Measurements from ENCODE around the gene AKAP8L. TPM values are rescaled to one million over a fixed set of nuclear protein-coding genes. Genes with fewer than 3 reads are reported as not detected.

Gene AKAP8L
- total RNA-seq, 2 experiments from 2014 or later: 70.6 to 71.6 TPM

- Mint-ChIP-seq H3K27ac (peak overlapping the region; percentile 58), H3K36me3 (peaks cover 25% of the 10 kb centered on the region), H3K4me3 (peak overlapping the region; percentile 99), H3K4me1 (peaks cover 23% of the 10 kb centered on the region), H3K27me3 (no peaks in the 10 kb centered on the region), H3K9me3 (no peaks in the 10 kb centered on the region)
- no peak for DNase-seq
These were observed 11.8 kb upstream of the AKAP8L start for GRCh38 chr19:15430526-15431120.

- no peak for DNase-seq
- H3K9me3 Mint-ChIP-seq: no peaks in the 10 kb centered on the region
- H3K36me3 Mint-ChIP-seq: peaks cover 25% of the 10 kb centered on the region
- peaks cover 23% of the 10 kb centered on the region for H3K4me1 Mint-ChIP-seq
- H3K27me3 Mint-ChIP-seq: no peaks in the 10 kb centered on the region
- peak overlapping the region; percentile 58 for H3K27ac Mint-ChIP-seq
- H3K4me3 Mint-ChIP-seq: no peak overlapping the region
These were observed 11.2 kb upstream of the AKAP8L start for GRCh38 chr19:15429825-15430467.

- H3K9me3 Mint-ChIP-seq: no peaks in the 10 kb centered on the region
- no peak for DNase-seq
- H3K27me3 Mint-ChIP-seq: no peaks in the 10 kb centered on the region
- H3K4me1 Mint-ChIP-seq: peaks cover 23% of the 10 kb centered on the region
- no peak overlapping the region for H3K4me3 Mint-ChIP-seq
- H3K36me3 Mint-ChIP-seq: peaks cover 27% of the 10 kb centered on the region
- no peak overlapping the region for H3K27ac Mint-ChIP-seq
These were observed 10.4 kb upstream of the AKAP8L start for GRCh38 chr19:15428956-15429824.

- H3K27ac Mint-ChIP-seq: no peak overlapping the region
- H3K9me3 Mint-ChIP-seq: peaks cover 2% of the 10 kb centered on the region
- H3K4me1 Mint-ChIP-seq: peaks cover 18% of the 10 kb centered on the region
- H3K4me3 Mint-ChIP-seq: no peak overlapping the region
- H3K36me3 Mint-ChIP-seq: peaks cover 38% of the 10 kb centered on the region
- H3K27me3 Mint-ChIP-seq: no peaks in the 10 kb centered on the region
- no peak for DNase-seq
These were observed 9.2 kb upstream of the AKAP8L start for GRCh38 chr19:15427991-15428471.

GRCh38 chr19:15427350-15427700 lies 8.5 kb upstream of the AKAP8L start:
- H3K4me3 Mint-ChIP-seq: no peak overlapping the region
- no peaks in the 10 kb centered on the region for H3K27me3 Mint-ChIP-seq
- peaks cover 45% of the 10 kb centered on the region for H3K36me3 Mint-ChIP-seq
- no peak for DNase-seq
- no peak overlapping the region for H3K27ac Mint-ChIP-seq
- peaks cover 3% of the 10 kb centered on the region for H3K9me3 Mint-ChIP-seq
- H3K4me1 Mint-ChIP-seq: peaks cover 17% of the 10 kb centered on the region

GRCh38 chr19:15426485-15427349 lies 7.9 kb upstream of the AKAP8L start:
- H3K27ac Mint-ChIP-seq: no peak overlapping the region
- H3K9me3 Mint-ChIP-seq: peaks cover 3% of the 10 kb centered on the region
- no peak overlapping the region for H3K4me3 Mint-ChIP-seq
- no peaks in the 10 kb centered on the region for H3K27me3 Mint-ChIP-seq
- H3K4me1 Mint-ChIP-seq: peaks cover 15% of the 10 kb centered on the region
- H3K36me3 Mint-ChIP-seq: peaks cover 42% of the 10 kb centered on the region
- DNase-seq: no peak

- peaks cover 3% of the 10 kb centered on the region for H3K9me3 Mint-ChIP-seq
These were observed 6.6 kb upstream of the AKAP8L start for GRCh38 chr19:15425321-15425950.

GRCh38 chr19:15424692-15425272 lies 6.0 kb upstream of the AKAP8L start:
- H3K27me3 Mint-ChIP-seq: no peaks in the 10 kb centered on the region
- peaks cover 2% of the 10 kb centered on the region for H3K4me1 Mint-ChIP-seq
- no peak overlapping the region for H3K4me3 Mint-ChIP-seq
- H3K9me3 Mint-ChIP-seq: peaks cover 3% of the 10 kb centered on the region
- peaks cover 38% of the 10 kb centered on the region for H3K36me3 Mint-ChIP-seq
- DNase-seq: no peak
- H3K27ac Mint-ChIP-seq: no peak overlapping the region

More at GRCh38 chr19:15425321-15425950, 6.6 kb upstream of the AKAP8L start:
- H3K4me3 Mint-ChIP-seq: no peak overlapping the region
- H3K4me1 Mint-ChIP-seq: peaks cover 2% of the 10 kb centered on the region
- H3K27me3 Mint-ChIP-seq: no peaks in the 10 kb centered on the region
- DNase-seq: no peak
- H3K36me3 Mint-ChIP-seq: peaks cover 38% of the 10 kb centered on the region
- H3K27ac Mint-ChIP-seq: no peak overlapping the region

- no peak for DNase-seq
- peaks cover 7% of the 10 kb centered on the region for H3K4me1 Mint-ChIP-seq
- no peak overlapping the region for H3K27ac Mint-ChIP-seq
- peaks cover 38% of the 10 kb centered on the region for H3K36me3 Mint-ChIP-seq
- peaks cover 3% of the 10 kb centered on the region for H3K9me3 Mint-ChIP-seq
- no peak overlapping the region for H3K4me3 Mint-ChIP-seq
- no peaks in the 10 kb centered on the region for H3K27me3 Mint-ChIP-seq
These were observed 5.3 kb upstream of the AKAP8L start for GRCh38 chr19:15424121-15424520.

GRCh38 chr19:15423130-15423529 lies 4.3 kb upstream of the AKAP8L start:
- Mint-ChIP-seq H3K4me1 (peaks cover 7% of the 10 kb centered on the region), H3K9me3 (peaks cover 3% of the 10 kb centered on the region), H3K27me3 (no peaks in the 10 kb centered on the region), H3K4me3 (no peak overlapping the region), H3K36me3 (peaks cover 42% of the 10 kb centered on the region), H3K27ac (no peak overlapping the region)
- no peak for DNase-seq

- H3K36me3 Mint-ChIP-seq: peaks cover 43% of the 10 kb centered on the region
- no peaks in the 10 kb centered on the region for H3K27me3 Mint-ChIP-seq
- peaks cover 3% of the 10 kb centered on the region for H3K9me3 Mint-ChIP-seq
- H3K4me3 Mint-ChIP-seq: no peak overlapping the region
- H3K4me1 Mint-ChIP-seq: peaks cover 13% of the 10 kb centered on the region
- no peak overlapping the region for H3K27ac Mint-ChIP-seq
- DNase-seq: no peak
These were observed 3.7 kb upstream of the AKAP8L start for GRCh38 chr19:15422296-15423075.

- Mint-ChIP-seq H3K4me1 (peaks cover 19% of the 10 kb centered on the region), H3K4me3 (no peak overlapping the region), H3K9me3 (peaks cover 3% of the 10 kb centered on the region), H3K36me3 (peaks cover 36% of the 10 kb centered on the region), H3K27me3 (no peaks in the 10 kb centered on the region), H3K27ac (no peak overlapping the region)
- no peak for DNase-seq
These were observed 3.0 kb upstream of the AKAP8L start for GRCh38 chr19:15421721-15422260.

GRCh38 chr19:15421136-15421695 lies 2.4 kb upstream of the AKAP8L start:
- H3K36me3 Mint-ChIP-seq: peaks cover 36% of the 10 kb centered on the region
- H3K9me3 Mint-ChIP-seq: peaks cover 3% of the 10 kb centered on the region
- no peak overlapping the region for H3K27ac Mint-ChIP-seq
- DNase-seq: no peak
- peaks cover 25% of the 10 kb centered on the region for H3K4me1 Mint-ChIP-seq
- no peaks in the 10 kb centered on the region for H3K27me3 Mint-ChIP-seq
- no peak overlapping the region for H3K4me3 Mint-ChIP-seq

Data from activated naive CD8-positive, alpha-beta T cell treated with anti-CD3 and anti-CD28 coated beads for 36 hours (primary cell).